Measurements from ENCODE around the gene C9orf40. TPM values are rescaled to one million over a fixed set of nuclear protein-coding genes. Genes with fewer than 3 reads are reported as not detected.

The C9orf40 gene
- 5.5 and 7.7 TPM in 2 replicates for total RNA-seq (2014; rRNA removed; shearing (Covaris generic))

GRCh38 chr9:74952201-74953151 lies at the start of gene C9orf40:
Gene C9orf40 (minus strand): TSS chr9:74952912. CDS start chr9:74952611, 301 bp downstream.

Other genes with a start within 250 kb of the C9orf40 start
- not detected in 2 replicates for gene TRPM6, start 65.0 kb downstream of the C9orf40 start, total RNA-seq (2014; rRNA removed; shearing (Covaris generic))
- 23.3 and 24.9 TPM in 2 replicates for gene CARNMT1, start 75.4 kb upstream of the C9orf40 start, total RNA-seq (2014; rRNA removed; shearing (Covaris generic))
- 3.3 and 4.8 TPM in 2 replicates for gene NMRK1, start 135.2 kb upstream of the C9orf40 start, total RNA-seq (2014; rRNA removed; shearing (Covaris generic))
- gene OSTF1, start 135.6 kb upstream of the C9orf40 start, total RNA-seq (2014; rRNA removed; shearing (Covaris generic)): 17.0 and 19.4 TPM in 2 replicates

Measured in A375 (cell line).